GM23338 (cell line): ENCODE data around the gene TFB1M. TPM values are rescaled to one million over a fixed set of nuclear protein-coding genes. Genes with fewer than 3 reads are reported as not detected.

Experiments
- ATAC-seq: fragments of 200-7000 bp; cut with Tn5 transposase; 3 replicates; pipeline ENCODE4 v1.9.1; 2020
- DNase-seq: peaks from one replicate; pipeline ENCODE4 v3.0.0-alpha.2; 2015; ENCODE audit warnings: low spot score
- H2AFZ ChIP-seq: fragments of 200-600 bp; sonication (generic); 2 replicates; pipeline ENCODE4 v1.8.0; 2016; ENCODE audit warnings: antibody characterized with exemption, mild to moderate bottlenecking, moderate library complexity
- H3F3A ChIP-seq: fragments of 200-600 bp; sonication (generic); replicated peaks from 2 replicates; pipeline ENCODE4 v1.8.0; 2017; ENCODE audit warnings: antibody characterized with exemption, mixed run types, low read depth
- H3K27ac ChIP-seq: fragments of 200-600 bp; sonication (generic); 2 replicates; pipeline ENCODE4 v1.6.1; 2016; ENCODE audit warnings: low read depth
- H3K27me3 ChIP-seq: fragments of 200-600 bp; sonication (generic); 2 replicates; pipeline ENCODE4 v1.8.0; 2016; ENCODE audit warnings: mild to moderate bottlenecking, mixed run types, moderate library complexity; ENCODE audit not compliant: insufficient read depth
- H3K36me3 ChIP-seq: fragments of 200-600 bp; sonication (generic); 2 replicates; pipeline ENCODE4 v1.8.0; 2016; ENCODE audit warnings: mild to moderate bottlenecking; ENCODE audit not compliant: insufficient read depth
- H3K4me1 ChIP-seq: fragments of 200-600 bp; sonication (generic); 2 replicates; pipeline ENCODE4 v1.8.0; 2016; ENCODE audit warnings: mild to moderate bottlenecking, moderate library complexity; ENCODE audit not compliant: insufficient read depth
- H3K4me2 ChIP-seq: fragments of 200-600 bp; sonication (generic); 2 replicates; pipeline ENCODE4 v1.7.1; 2017; ENCODE audit warnings: mixed run types
- H3K4me3 ChIP-seq: fragments of 200-600 bp; sonication (generic); 2 replicates; pipeline ENCODE4 v1.6.1; 2016; ENCODE audit warnings: mixed run types
- H3K79me2 ChIP-seq: fragments of 200-600 bp; sonication (generic); replicated peaks from 2 replicates; pipeline ENCODE4 v1.8.0; 2017; ENCODE audit warnings: mild to moderate bottlenecking; ENCODE audit not compliant: insufficient read depth
- H3K9me2 ChIP-seq: fragments of 200-600 bp; sonication (generic); 2 replicates; pipeline ENCODE4 v1.8.0; 2017; ENCODE audit not compliant: insufficient read depth
- H4K20me1 ChIP-seq: fragments of 200-600 bp; sonication (generic); replicated peaks from 2 replicates; pipeline ENCODE4 v1.8.0; 2017; ENCODE audit warnings: mild to moderate bottlenecking; ENCODE audit not compliant: insufficient read depth
- H3K27ac Mint-ChIP-seq: 2 replicates; pipeline ENCODE4 v1.8.0; 2020; ENCODE audit warnings: inconsistent platforms, mild to moderate bottlenecking, moderate library complexity, mixed read lengths
- H3K27me3 Mint-ChIP-seq: 3 replicates; pipeline ENCODE4 v1.8.0; 2022; ENCODE audit warnings: low read depth, mild to moderate bottlenecking, moderate library complexity, mixed read lengths, inconsistent platforms; ENCODE audit not compliant: insufficient read depth, poor library complexity
- H3K36me3 Mint-ChIP-seq: 3 replicates; pipeline ENCODE4 v1.8.0; 2021; ENCODE audit warnings: low read depth, mild to moderate bottlenecking, inconsistent platforms, moderate library complexity, mixed read lengths
- H3K4me1 Mint-ChIP-seq: 3 replicates; pipeline ENCODE4 v1.8.0; 2020; ENCODE audit warnings: mild to moderate bottlenecking, inconsistent platforms, mixed read lengths
- H3K4me3 Mint-ChIP-seq: 3 replicates; pipeline ENCODE4 v1.8.0; 2021; ENCODE audit warnings: moderate library complexity, mild to moderate bottlenecking, inconsistent platforms, mixed read lengths
- H3K9me3 Mint-ChIP-seq: 3 replicates; pipeline ENCODE4 v1.8.0; 2020; ENCODE audit warnings: moderate library complexity, mild to moderate bottlenecking, inconsistent platforms, mixed read lengths
- CTCF ChIP-seq, 2 experiments: fragments of 200-600 bp in 1 of 2; sonication (generic) in 1 of 2; conservative IDR thresholded peaks; 2 replicates each; pipeline versions ENCODE4 v1.5.1 to v1.6.1; 2016 to 2017; ENCODE audit warnings: antibody characterized with exemption in 2 of 2, low read depth in 2 of 2, mild to moderate bottlenecking in 2 of 2, moderate library complexity in 1 of 2
- EZH2phosphoT487 ChIP-seq: fragments of 200-600 bp; sonication (generic); IDR thresholded peaks from one replicate; pipeline ENCODE4 v1.8.1; 2018; ENCODE audit warnings: antibody characterized with exemption; ENCODE audit not compliant: unreplicated experiment
- JUNB ChIP-seq: IDR thresholded peaks from one replicate; pipeline ENCODE4 v1.6.1; 2016; ENCODE audit warnings: antibody characterized with exemption; ENCODE audit not compliant: unreplicated experiment
- NANOG ChIP-seq: IDR thresholded peaks from 2 replicates; pipeline ENCODE4 v1.6.1; 2016; ENCODE audit warnings: antibody characterized with exemption, borderline replicate concordance
- POLR2AphosphoS5 ChIP-seq: IDR thresholded peaks from 2 replicates; pipeline ENCODE4 v1.6.1; 2016; ENCODE audit warnings: antibody characterized with exemption, low read depth
- REST ChIP-seq: IDR thresholded peaks from one replicate; pipeline ENCODE4 v1.6.1; 2018; ENCODE audit warnings: antibody characterized with exemption; ENCODE audit not compliant: unreplicated experiment
- STAT1 ChIP-seq: IDR thresholded peaks from one replicate; pipeline ENCODE4 v1.6.1; 2016; ENCODE audit warnings: antibody characterized with exemption; ENCODE audit not compliant: unreplicated experiment
- polyA plus RNA-seq: library from polyadenylated mRNA; unstranded; fragments of >200 nt; fragmentation: Nextera tagmentation; extraction: Ambion mirVana; gene quantifications from 2 replicates; pipeline ENCODE4 v1.2.1, GENCODE V29; 2016
- total RNA-seq: library from RNA; depleted of rRNA; stranded (reverse); fragments of >200 nt; shearing (Covaris generic); gene quantifications from 2 replicates; pipeline ENCODE4 v1.2.3, GENCODE V29; 2014

The TFB1M gene
- total and polyA plus RNA-seq, 2 experiments from 2014 or later, result 51.1 to 66.9 TPM

- no peak for TF ChIP-seq STAT1
- no peak for TF ChIP-seq EZH2phosphoT487
- TF ChIP-seq NANOG, result no peak
Observed at GRCh38 chr6:155244434-155244833, 69.8 kb downstream of the TFB1M start (continued).

- no peaks in the 10 kb centered on the region for H3K79me2 ChIP-seq
- peaks cover 2% of the 10 kb centered on the region; the same call in 1 of the 2 replicates for H3F3A ChIP-seq
- no peaks in the 10 kb centered on the region for H4K20me1 ChIP-seq
- H3K27me3 ChIP-seq, result no peaks in the 10 kb centered on the region
- Mint-ChIP-seq H3K9me3 (peaks cover 43% of the 10 kb centered on the region), H3K27ac (no peak overlapping the region), H3K4me3 (no peak overlapping the region), H3K36me3 (peaks cover 84% of the 10 kb centered on the region), H3K4me1 (no peaks in the 10 kb centered on the region; the same call in 2 of the 3 replicates), H3K27me3 (peaks cover 5% of the 10 kb centered on the region)
- TF ChIP-seq REST, result no peak
- TF ChIP-seq NANOG, result no peak
- no peak for TF ChIP-seq EZH2phosphoT487
- TF ChIP-seq JUNB, result no peak
- TF ChIP-seq STAT1, result no peak
- TF ChIP-seq POLR2AphosphoS5, result no peak
- TF ChIP-seq CTCF (conservative IDR thresholded peaks at IDR 0.05; ENCODE audit: low read depth in 2 of 2), result no peak
- no peak overlapping the region for H3K4me2 ChIP-seq
- peaks cover 11% of the 10 kb centered on the region for H3K36me3 ChIP-seq
- H3K27ac ChIP-seq, result no peak overlapping the region
- DNase-seq (no peak), ATAC-seq (no peak)
- H3K4me1 ChIP-seq, result no peaks in the 10 kb centered on the region
- H2AFZ ChIP-seq, result no peak overlapping the region
- 0 out of 2 replicates have a peak, but pooled peaks cover 8% of the 10 kb centered on the region for H3K9me2 ChIP-seq
- H3K4me3 ChIP-seq, result no peak overlapping the region
Observed at GRCh38 chr6:155241966-155242365, 72.3 kb downstream of the TFB1M start.
